HG02938 (cell line): Measurements from ENCODE around the gene MSH5.
A peak's percentile ranks its signal among the peaks of the same experiment; 100 is the strongest.
"Not testable (repeated sequence)": the region's sequence is repeated elsewhere in the genome, so short reads cannot be mapped to it uniquely, and the experiment has no call there.

ENCODE experiments used
- ATAC-seq: cut with Tn5 transposase; IDR thresholded peaks from one replicate; pipeline ENCODE4 v1.9.1; 2021; ENCODE audit warnings: mild to moderate bottlenecking, moderate library complexity; ENCODE audit not compliant: unreplicated experiment

MSH5 gene

GRCh38 chr6:31739639-31740396 is at the start of gene MSH5:
TSS of gene MSH5 (plus strand) at chr6:31740005. CDS start at chr6:31740467, 462 bp downstream.
- peak; percentile 68 for ATAC-seq

GRCh38 chr6:31690231-31691077 is 49.4 kb upstream of the MSH5 start:
- no peak for ATAC-seq

- ATAC-seq: no peak
These were observed 48.7 kb upstream of the MSH5 start for GRCh38 chr6:31691078-31691463.

GRCh38 chr6:31691564-31692108 is 48.2 kb upstream of the MSH5 start:
- no peak for ATAC-seq

- no peak for ATAC-seq
These were observed 47.5 kb upstream of the MSH5 start for GRCh38 chr6:31692353-31692752.

- ATAC-seq: no peak
These were observed 46.9 kb upstream of the MSH5 start for GRCh38 chr6:31692886-31693285.

GRCh38 chr6:31693535-31693934 is 46.3 kb upstream of the MSH5 start:
- ATAC-seq: no peak

- no peak for ATAC-seq
These were observed 42.2 kb upstream of the MSH5 start for GRCh38 chr6:31697555-31697954.

GRCh38 chr6:31700740-31701401 is 38.9 kb upstream of the MSH5 start:
- ATAC-seq: no peak

- ATAC-seq: no peak
These were observed 38.0 kb upstream of the MSH5 start for GRCh38 chr6:31701666-31702404.

- no peak for ATAC-seq
These were observed 37.4 kb upstream of the MSH5 start for GRCh38 chr6:31702405-31702818.

GRCh38 chr6:31702819-31703716 is 36.7 kb upstream of the MSH5 start, which contains the start of gene ABHD16A:
TSS of gene ABHD16A (minus strand) at chr6:31703324. CDS start at chr6:31703281, 43 bp downstream.
- ATAC-seq: peak; percentile 62

- ATAC-seq: no peak
These were observed 33.9 kb upstream of the MSH5 start for GRCh38 chr6:31705931-31706330.

- no peak for ATAC-seq
These were observed 33.2 kb upstream of the MSH5 start, which contains the start of gene LY6G6F for GRCh38 chr6:31706599-31706998. TSS of gene LY6G6F (plus strand) at chr6:31706866. CDS start at chr6:31706907, 41 bp downstream.

GRCh38 chr6:31707701-31708100 is 32.1 kb upstream of the MSH5 start:
- no peak for ATAC-seq

- no peak for ATAC-seq
These were observed 31.6 kb upstream of the MSH5 start for GRCh38 chr6:31708224-31708623.

GRCh38 chr6:31709157-31709556 is 30.6 kb upstream of the MSH5 start:
- ATAC-seq: not testable (repeated sequence)

- no peak for ATAC-seq
These were observed 29.1 kb upstream of the MSH5 start for GRCh38 chr6:31710523-31711219.

- ATAC-seq: no peak
These were observed 28.6 kb upstream of the MSH5 start for GRCh38 chr6:31711233-31711632.
